Heart left ventricle (tissue), 13 donors: Measurements from ENCODE around the gene FAT2.

Source experiments
- CTCF ChIP-seq, 12 donors: fragments of 200-600 bp; sonication (generic) in 4 of 12; IDR thresholded peaks; one replicate each; pipeline versions ENCODE4 v1.5.0 to v1.8.0; 2018 to 2022; ENCODE audit warnings: antibody characterized with exemption in 12 of 12, mild to moderate bottlenecking in 5 of 12
- POLR2A ChIP-seq, 2 donors: fragments of 450-650 bp; IDR thresholded peaks; one replicate each; pipeline ENCODE4 v1.6.1; 2017; ENCODE audit warnings: antibody characterized with exemption in 2 of 2, mild to moderate bottlenecking in 2 of 2, moderate library complexity in 2 of 2
- donor health status: ischemic (EF 13 %, LVEDD 7.1; RV severe dilation, severe dysfunction).
- donor health status: DM: no; HTN: yes; CAD: no.
- donor health status: DM: no; HTN: no; CAD: no.
- donor health status: ischemic (EF 25% LVEDD 6.9; RV normal size, moderate dysfunction).
- donor health status: ischemic (EF 25% LVEDD 5.7; RV mildly dilated, moderate dysfunction).
- donor health status: ischemic (EF 35%, LVEDD 5.7; RV mildly dilated, moderate dysfunction).
- donor health status: nonischemic (EF 11% LVEDD 7.7; RV severe dilation, severe dysfunction).
- donor health status: DM: yes; HTN: yes; CAD: no.
- donor health status: PGD.
- donor health status: ischemic (EF 29% LVEDD 5.4; RV normal size, mild dysfunction).
- donor health status: nonischemic (EF 23%, LVEDD 6.1; RV moderate dilation, normal function).

GRCh38 chr5:151622367-151623088 lies 31.4 kb upstream of the FAT2 start:
- TF ChIP-seq CTCF (IDR thresholded peaks at IDR 0.05) (no peak), POLR2A (IDR thresholded peaks at IDR 0.05) (no peak)
